Sigmoid colon (tissue), 4 donors: Measurements from ENCODE around the gene WASF2.

ENCODE experiments used
- CTCF ChIP-seq, 4 experiments: fragments of 450-650 bp in 3 of 4; fragments of 200-600 bp in 1 of 4; IDR thresholded peaks; one replicate each; pipeline ENCODE4 v1.5.1; 2016 to 2019; ENCODE audit warnings: antibody characterized with exemption in 4 of 4, mild to moderate bottlenecking in 3 of 4, moderate library complexity in 2 of 4
- POLR2A ChIP-seq, 2 donors: fragments of 450-650 bp; IDR thresholded peaks; one replicate each; pipeline ENCODE4 v1.6.1; 2016; ENCODE audit warnings: antibody characterized with exemption in 2 of 2, mild to moderate bottlenecking in 2 of 2, moderate library complexity in 2 of 2
- POLR2AphosphoS5 ChIP-seq, 4 donors: sonication (generic); formaldehyde crosslinking; IDR thresholded peaks; one replicate each; pipeline ENCODE4 v1.6.1; 2017; ENCODE audit warnings: antibody characterized with exemption in 4 of 4

- TF ChIP-seq POLR2AphosphoS5 (IDR thresholded peaks at IDR 0.05): peak in 2 of 4 donors; percentile 17 to 26
- no peak for TF ChIP-seq CTCF (IDR thresholded peaks at IDR 0.05)
- TF ChIP-seq POLR2A (IDR thresholded peaks at IDR 0.05): no peak
These were observed 2.1 kb upstream of the WASF2 start for GRCh38 chr1:27491748-27492700.
